Erythroblast (primary cell): ENCODE results near the gene SV2B.

Experiments used
- GATA1 ChIP-seq: IDR thresholded peaks from 2 replicates; pipeline ENCODE4 v1.6.1; 2011; ENCODE audit warnings: low read depth, mild to moderate bottlenecking, control low read depth, low read length, moderate library complexity
- POLR2A ChIP-seq: IDR thresholded peaks from 2 replicates; pipeline ENCODE4 v1.6.1; 2011; ENCODE audit warnings: mild to moderate bottlenecking, low read length

GRCh38 chr15:91320101-91320500 lies 220.0 kb downstream of the SV2B start:
- no peak for TF ChIP-seq POLR2A
- no peak for TF ChIP-seq GATA1
